Activated effector memory CD4-positive, alpha-beta T cell treated with Interleukin-2 at 50 U/mL for 16 hours (primary cell): ENCODE data around the gene KLC1.
"Not testable (repeated sequence)": the region's sequence is repeated elsewhere in the genome, so short reads cannot be mapped to it uniquely, and the experiment has no call there.

ENCODE experiments used
- DNase-seq: peaks from one replicate; pipeline ENCODE4 v3.0.0-alpha.2; 2020

Gene KLC1

GRCh38 chr14:103628684-103629502, at the start of gene KLC1:
TSS of gene KLC1 (plus strand) at chr14:103629211. CDS start at chr14:103654565, 25,354 bp downstream.
- DNase-seq = peak; percentile 76

- no peak for DNase-seq
Observed at GRCh38 chr14:103581206-103581605, 47.8 kb upstream of the KLC1 start.

- no peak for DNase-seq
Observed at GRCh38 chr14:103581954-103582703, 46.9 kb upstream of the KLC1 start.

- no peak for DNase-seq
Observed at GRCh38 chr14:103584326-103584915, 44.6 kb upstream of the KLC1 start.

GRCh38 chr14:103593577-103593976, 35.4 kb upstream of the KLC1 start:
- DNase-seq = no peak

- no peak for DNase-seq
Observed at GRCh38 chr14:103594265-103594664, 34.7 kb upstream of the KLC1 start.

- DNase-seq = no peak
Observed at GRCh38 chr14:103597623-103598377, 31.2 kb upstream of the KLC1 start.

- no peak for DNase-seq
Observed at GRCh38 chr14:103600503-103600902, 28.5 kb upstream of the KLC1 start.

GRCh38 chr14:103604620-103605019, 24.4 kb upstream of the KLC1 start:
- no peak for DNase-seq

- DNase-seq = peak; percentile 28
Observed at GRCh38 chr14:103606963-103607668, 21.9 kb upstream of the KLC1 start.

- no peak for DNase-seq
Observed at GRCh38 chr14:103607822-103608221, 21.2 kb upstream of the KLC1 start.

GRCh38 chr14:103609081-103609480, 19.9 kb upstream of the KLC1 start:
- not testable (repeated sequence) for DNase-seq

GRCh38 chr14:103611215-103611614, 17.8 kb upstream of the KLC1 start:
- no peak for DNase-seq

GRCh38 chr14:103613517-103613916, 15.5 kb upstream of the KLC1 start:
- DNase-seq = no peak

- no peak for DNase-seq
Observed at GRCh38 chr14:103616635-103617300, 12.2 kb upstream of the KLC1 start.

- no peak for DNase-seq
Observed at GRCh38 chr14:103619057-103619456, 10.0 kb upstream of the KLC1 start.

- no peak for DNase-seq
Observed at GRCh38 chr14:103621860-103622259, 7.2 kb upstream of the KLC1 start.

GRCh38 chr14:103623308-103623707, 5.7 kb upstream of the KLC1 start:
- DNase-seq = no peak

GRCh38 chr14:103623883-103624482, 5.0 kb upstream of the KLC1 start:
- no peak for DNase-seq

GRCh38 chr14:103624860-103625259, 4.2 kb upstream of the KLC1 start:
- no peak for DNase-seq

- peak; percentile 31 for DNase-seq
Observed at GRCh38 chr14:103625356-103626095, 3.5 kb upstream of the KLC1 start.
